Coronary artery (tissue), 2 donors: ENCODE data around the gene SAMD9.

Experiments used
- DNase-seq: peaks from one replicate; pipeline ENCODE4 v3.0.0-alpha.2; 2017; ENCODE audit warnings: low spot score
- H3K27ac ChIP-seq, 2 donors: fragments of 200-600 bp; sonication (generic); one replicate each; pipeline ENCODE4 v1.5.1; 2016 to 2019
- H3K4me3 ChIP-seq: fragments of 200-600 bp; sonication (generic); 2 replicates; pipeline ENCODE4 v1.5.1; 2016; ENCODE audit warnings: mild to moderate bottlenecking, moderate library complexity
- TF ChIP-seq, protein P1 (sequence below): fragments of 200-600 bp; sonication (generic); IDR thresholded peaks from one replicate; pipeline ENCODE4 v1.5.1; 2019; ENCODE audit warnings: antibody characterized with exemption

Gene SAMD9

GRCh38 chr7:93117852-93118530 is at the start of gene SAMD9:
Gene SAMD9, minus strand, starts transcription at chr7:93117979. Its CDS starts 11,882 bp downstream, at chr7:93106097.
- Histone ChIP-seq H3K4me3 (peak within 1 kb of the TSS; percentile 72), H3K27ac (peak within 1 kb of the TSS; percentile 8 to 70)
- TF ChIP-seq, protein P1, sequence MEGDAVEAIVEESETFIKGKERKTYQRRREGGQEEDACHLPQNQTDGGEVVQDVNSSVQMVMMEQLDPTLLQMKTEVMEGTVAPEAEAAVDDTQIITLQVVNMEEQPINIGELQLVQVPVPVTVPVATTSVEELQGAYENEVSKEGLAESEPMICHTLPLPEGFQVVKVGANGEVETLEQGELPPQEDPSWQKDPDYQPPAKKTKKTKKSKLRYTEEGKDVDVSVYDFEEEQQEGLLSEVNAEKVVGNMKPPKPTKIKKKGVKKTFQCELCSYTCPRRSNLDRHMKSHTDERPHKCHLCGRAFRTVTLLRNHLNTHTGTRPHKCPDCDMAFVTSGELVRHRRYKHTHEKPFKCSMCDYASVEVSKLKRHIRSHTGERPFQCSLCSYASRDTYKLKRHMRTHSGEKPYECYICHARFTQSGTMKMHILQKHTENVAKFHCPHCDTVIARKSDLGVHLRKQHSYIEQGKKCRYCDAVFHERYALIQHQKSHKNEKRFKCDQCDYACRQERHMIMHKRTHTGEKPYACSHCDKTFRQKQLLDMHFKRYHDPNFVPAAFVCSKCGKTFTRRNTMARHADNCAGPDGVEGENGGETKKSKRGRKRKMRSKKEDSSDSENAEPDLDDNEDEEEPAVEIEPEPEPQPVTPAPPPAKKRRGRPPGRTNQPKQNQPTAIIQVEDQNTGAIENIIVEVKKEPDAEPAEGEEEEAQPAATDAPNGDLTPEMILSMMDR: no peak
- DNase-seq: no peak

GRCh38 chr7:93165447-93165846 is 47.7 kb upstream of the SAMD9 start:
- Histone ChIP-seq H3K4me3 (no peak overlapping the region), H3K27ac (no peak overlapping the region)
- TF ChIP-seq, protein P1: no peak
- no peak for DNase-seq

DNA sequence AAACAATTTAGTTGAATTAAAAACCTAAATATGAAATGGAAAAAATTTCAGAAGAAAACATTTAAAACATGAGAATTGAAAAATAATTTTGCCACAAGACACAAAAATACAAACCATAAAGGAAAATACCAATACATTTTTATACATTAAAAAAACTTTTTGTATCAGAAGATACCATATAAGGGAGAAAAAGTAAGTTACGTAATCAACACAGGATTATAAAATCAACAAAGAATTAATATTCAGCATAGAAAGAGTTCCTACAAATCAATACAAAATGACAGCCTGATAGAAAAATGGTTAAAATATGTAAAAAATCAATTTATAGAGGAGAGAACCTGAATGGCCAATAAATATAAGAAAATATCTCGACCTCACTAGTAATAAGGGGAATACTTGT is 47.0 kb upstream of the SAMD9 start:
- TF ChIP-seq, protein P1: no peak
- no peak for DNase-seq
- Histone ChIP-seq H3K4me3 (no peak overlapping the region), H3K27ac (no peak overlapping the region)

- H3K27ac ChIP-seq: no peak overlapping the region
- TF ChIP-seq, protein P1: no peak
- no peak overlapping the region for H3K4me3 ChIP-seq
- DNase-seq: no peak
Measured at GRCh38 chr7:93161181-93161762, 43.5 kb upstream of the SAMD9 start.

GRCh38 chr7:93160410-93160809 is 42.6 kb upstream of the SAMD9 start:
- no peak for DNase-seq
- Histone ChIP-seq H3K4me3 (no peak overlapping the region), H3K27ac (no peak overlapping the region)
- TF ChIP-seq, protein P1: no peak

- H3K4me3 ChIP-seq: no peak overlapping the region
- DNase-seq: no peak
- H3K27ac ChIP-seq: no peak overlapping the region
- TF ChIP-seq, protein P1: no peak
Measured at GRCh38 chr7:93159490-93159889, 41.7 kb upstream of the SAMD9 start.

DNA sequence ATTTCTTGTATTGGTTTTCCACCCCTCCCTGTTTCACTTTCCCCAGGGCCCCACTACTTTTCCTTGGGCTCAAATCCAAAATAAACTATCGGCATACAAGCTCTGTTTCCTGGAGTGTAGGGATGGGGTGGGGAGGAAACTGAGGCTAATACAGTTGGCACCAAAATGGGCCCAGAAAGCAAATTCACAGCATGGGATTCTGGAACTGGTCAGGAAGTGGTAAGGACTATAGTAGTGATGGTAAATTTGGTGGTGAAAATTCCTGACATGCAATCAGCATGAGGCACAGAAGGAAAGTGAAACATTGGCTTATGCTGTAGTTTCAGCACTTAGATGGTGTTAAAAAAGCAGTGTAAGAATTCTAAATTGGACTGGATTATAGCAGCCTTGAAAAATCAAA is 39.1 kb upstream of the SAMD9 start:
- no peak overlapping the region for H3K27ac ChIP-seq
- no peak overlapping the region for H3K4me3 ChIP-seq
- TF ChIP-seq, protein P1: no peak
- no peak for DNase-seq
